HepG2 (cell line): ENCODE results near the gene AZU1. TPM values are rescaled to one million over a fixed set of nuclear protein-coding genes. Genes with fewer than 3 reads are reported as not detected.

Experiments
- CAMTA2 ChIP-seq: sonication (generic); formaldehyde crosslinking; IDR thresholded peaks from 2 replicates; pipeline ENCODE4 v1.4.0; 2020; ENCODE audit warnings: mild to moderate bottlenecking, missing genetic modification reagents, borderline replicate concordance
- HES4 ChIP-seq: sonication (generic); formaldehyde crosslinking; IDR thresholded peaks from 2 replicates; pipeline ENCODE4 v1.9.0; 2021; ENCODE audit warnings: mild to moderate bottlenecking, missing genetic modification reagents, borderline replicate concordance
- MAFG ChIP-seq: sonication (generic); formaldehyde crosslinking; IDR thresholded peaks from 2 replicates; pipeline ENCODE4 v1.5.1; 2020; ENCODE audit warnings: mild to moderate bottlenecking, missing genetic modification reagents
- MTF1 ChIP-seq: sonication (generic); formaldehyde crosslinking; IDR thresholded peaks from 2 replicates; pipeline ENCODE4 v1.5.0; 2020; ENCODE audit warnings: missing genetic modification reagents
- NCOR1 ChIP-seq: fragments of 200-600 bp; sonication (generic); IDR thresholded peaks from 2 replicates; pipeline ENCODE4 v1.7.0; 2017; ENCODE audit warnings: antibody characterized with exemption, low read length, borderline replicate concordance
- PAXIP1 ChIP-seq: sonication (generic); formaldehyde crosslinking; conservative IDR thresholded peaks from 2 replicates; pipeline ENCODE4 v1.4.0; 2020; ENCODE audit warnings: mild to moderate bottlenecking, missing genetic modification reagents, moderate library complexity
- RXRB ChIP-seq: IDR thresholded peaks from 2 replicates; pipeline ENCODE4 v1.6.1; 2016; ENCODE audit warnings: borderline replicate concordance, missing genetic modification reagents, missing compliant biosample characterization
- SP2 ChIP-seq: sonication (generic); formaldehyde crosslinking; IDR thresholded peaks from 2 replicates; pipeline ENCODE4 v1.5.1; 2020; ENCODE audit warnings: mild to moderate bottlenecking, missing genetic modification reagents
- SP4 ChIP-seq: sonication (generic); formaldehyde crosslinking; IDR thresholded peaks from 2 replicates; pipeline ENCODE4 v1.8.1; 2023; ENCODE audit warnings: mild to moderate bottlenecking, missing genetic modification reagents
- STAG1 ChIP-seq: sonication (generic); formaldehyde crosslinking; IDR thresholded peaks from 2 replicates; pipeline ENCODE4 v1.4.0; 2020; ENCODE audit warnings: missing genetic modification reagents
- TAF15 ChIP-seq: fragments of 200-400 bp; formaldehyde crosslinking; IDR thresholded peaks from one replicate; pipeline ENCODE4 v1.6.1; 2018; ENCODE audit warnings: mild to moderate bottlenecking, low read depth, low read length; ENCODE audit not compliant: poor library complexity, severe bottlenecking
- TCF12 ChIP-seq, 2 experiments: fragments of 450-650 bp in 1 of 2; sonication (generic) in 1 of 2; formaldehyde crosslinking in 1 of 2; IDR thresholded peaks; 2 replicates each; pipeline versions ENCODE4 v1.6.1 to v1.8.0; 2017 to 2022; ENCODE audit warnings: antibody characterized with exemption in 1 of 2, mild to moderate bottlenecking in 1 of 2, missing genetic modification reagents in 1 of 2, moderate library complexity in 1 of 2
- TOE1 ChIP-seq: sonication (generic); formaldehyde crosslinking; IDR thresholded peaks from 2 replicates; pipeline ENCODE4 v1.4.0; 2020; ENCODE audit warnings: mild to moderate bottlenecking, missing genetic modification reagents
- ZBTB43 ChIP-seq: sonication (generic); formaldehyde crosslinking; conservative IDR thresholded peaks from 2 replicates; pipeline ENCODE4 v1.4.0; 2020; ENCODE audit warnings: missing genetic modification reagents
- ZFP91 ChIP-seq: sonication (generic); formaldehyde crosslinking; IDR thresholded peaks from 2 replicates; pipeline ENCODE4 v1.9.0; 2022; ENCODE audit warnings: missing genetic modification reagents, mild to moderate bottlenecking, borderline replicate concordance
- ZIK1 ChIP-seq: sonication (generic); formaldehyde crosslinking; IDR thresholded peaks from 2 replicates; pipeline ENCODE4 v1.5.0; 2020; ENCODE audit warnings: mild to moderate bottlenecking, low read depth, missing genetic modification reagents, borderline replicate concordance
- ZNF292 ChIP-seq: sonication (generic); formaldehyde crosslinking; IDR thresholded peaks from 2 replicates; pipeline ENCODE4 v1.8.1; 2022; ENCODE audit warnings: mild to moderate bottlenecking, low read depth, missing genetic modification reagents, borderline replicate concordance
- ZNF432 ChIP-seq: sonication (generic); formaldehyde crosslinking; IDR thresholded peaks from 2 replicates; pipeline ENCODE4 v1.5.0; 2020; ENCODE audit warnings: missing genetic modification reagents, mild to moderate bottlenecking, borderline replicate concordance
- ZNF704 ChIP-seq: sonication (generic); formaldehyde crosslinking; IDR thresholded peaks from 2 replicates; pipeline ENCODE4 v1.8.1; 2023; ENCODE audit warnings: mild to moderate bottlenecking, inconsistent platforms, moderate library complexity, missing genetic modification reagents, borderline replicate concordance
- ZNF775 ChIP-seq: sonication (generic); formaldehyde crosslinking; IDR thresholded peaks from 2 replicates; pipeline ENCODE4 v1.4.0; 2020; ENCODE audit warnings: missing genetic modification reagents, mild to moderate bottlenecking, moderate library complexity, borderline replicate concordance
- polyA plus RNA-seq, 8 experiments: library from polyadenylated mRNA; depleted of rRNA in 3 of 8; stranded (reverse) in 7 of 8; unstranded in 1 of 8; fragments of >200 nt; fragmentation: Illumina TruSeq in 4 of 8; extraction: Trizol in 4 of 8; gene quantifications; 2 replicates each; pipeline versions ENCODE4 v1.2.1 to v1.2.3, GENCODE V29; 2011 to 2016; ENCODE audit warnings: low read depth in 4 of 8, missing spikeins in 1 of 8, mixed read lengths in 1 of 8; ENCODE audit not compliant: insufficient read depth in 1 of 8
- total RNA-seq, 5 experiments: library from RNA; depleted of rRNA; stranded (reverse); fragments of >200 nt; fragmentation: Illumina TruSeq; extraction: Trizol; gene quantifications; 2 replicates each; pipeline ENCODE4 v1.2.3, GENCODE V29; 2016; ENCODE audit warnings: low read depth in 1 of 5

AZU1 gene
- total and polyA plus RNA-seq, 2 of the 13 experiments (the other 11 are each of a cell fraction or from before 2014, with no cell fraction given): not detected

GRCh38 chr19:778910-779653 is 48.6 kb upstream of the AZU1 start (continued):
- peak; percentile 65 for TF ChIP-seq ZFP91 (CRISPR knock-in tag)
- no peak for TF ChIP-seq CAMTA2 (CRISPR knock-in tag)
- peak; percentile 87; the same call in 1 of the 2 replicates for TF ChIP-seq ZNF704 (CRISPR knock-in tag)
- peak; percentile 78; the same call in 1 of the 2 replicates for TF ChIP-seq RXRB (CRISPR knock-in tag)
- no peak for TF ChIP-seq MAFG (CRISPR knock-in tag)
- TF ChIP-seq TCF12 (IDR thresholded peaks at IDR 0.05): no peak
- TF ChIP-seq TCF12 (CRISPR knock-in tag; IDR thresholded peaks at IDR 0.05): no peak
- TF ChIP-seq NCOR1: no peak
- TF ChIP-seq ZNF292 (CRISPR knock-in tag): peak; percentile 84
- TF ChIP-seq ZBTB43 (CRISPR knock-in tag): peak; percentile 95
- TF ChIP-seq PAXIP1: peak; percentile 55
- TF ChIP-seq ZNF775 (CRISPR knock-in tag): no peak
- TF ChIP-seq ZIK1 (CRISPR knock-in tag): no peak; the same call in 1 of the 2 replicates
- no peak for TF ChIP-seq SP2 (CRISPR knock-in tag)
- no peak for TF ChIP-seq ZNF432 (CRISPR knock-in tag)
- TF ChIP-seq TOE1 (CRISPR knock-in tag): peak; percentile 65; the same call in 1 of the 2 replicates
- peak; percentile 53 for TF ChIP-seq SP4 (CRISPR knock-in tag)
- no peak; the same call in 1 of the 2 replicates for TF ChIP-seq STAG1 (CRISPR knock-in tag)
- TF ChIP-seq HES4: no peak
- TF ChIP-seq TAF15: no peak
- TF ChIP-seq MTF1 (CRISPR knock-in tag): peak; percentile 84; the same call in 1 of the 2 replicates
